ENCODE measurements around the gene TMEM175. TPM values are rescaled to one million over a fixed set of nuclear protein-coding genes. Genes with fewer than 3 reads are reported as not detected.

The TMEM175 gene
- total and polyA plus RNA-seq, 2 experiments from 2014 or later = 31.2 to 36.5 TPM

DNA sequence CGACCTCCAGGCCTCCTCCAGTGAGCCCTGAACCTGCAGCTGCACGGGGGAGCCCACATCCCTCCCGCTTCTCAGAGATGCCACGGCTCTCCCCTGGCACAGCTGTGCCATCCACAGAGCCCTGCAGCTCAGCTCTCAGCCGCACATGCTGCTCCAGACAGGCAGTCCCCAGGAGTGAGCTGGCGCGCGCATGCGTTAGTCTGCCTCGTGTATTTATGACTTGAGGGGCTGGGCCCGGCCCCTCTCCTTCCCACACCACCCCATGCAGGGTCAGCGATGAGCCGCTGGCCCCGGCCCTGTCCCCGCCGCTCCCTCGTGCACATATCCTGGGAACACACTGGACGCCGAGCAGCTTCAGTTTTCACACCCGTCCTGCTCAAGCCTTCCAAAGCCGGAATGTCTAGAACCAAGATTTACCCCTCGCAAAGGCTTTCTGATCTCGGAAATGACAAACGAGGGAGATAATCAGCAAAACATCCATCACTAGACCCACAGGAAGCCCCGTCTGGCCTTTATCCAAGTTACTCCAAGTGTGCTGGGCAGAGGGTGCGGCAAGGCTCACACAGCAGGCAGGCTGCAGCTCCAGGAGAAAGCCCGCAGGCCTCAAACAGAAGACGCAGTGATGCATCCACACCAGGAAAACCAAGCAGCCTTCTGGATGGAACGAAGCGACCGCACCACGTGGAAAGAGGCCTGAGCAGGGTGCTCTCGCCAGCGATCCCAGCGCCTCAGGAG lies 24.4 kb upstream of the TMEM175 start:
- Histone ChIP-seq H3K27me3 (replicated peaks; ENCODE audit: insufficient read depth) (no peaks in the 10 kb centered on the region), H3K36me3 (ENCODE audit: low read depth) (no peaks in the 10 kb centered on the region), H3K27ac (no peak overlapping the region), H3F3A (ENCODE audit: insufficient read depth) (no peaks in the 10 kb centered on the region), H3K79me2 (ENCODE audit: insufficient read depth) (peaks cover 73% of the 10 kb centered on the region), H3K4me3 (no peak overlapping the region), H3K9me3 (ENCODE audit: low read depth) (no peaks in the 10 kb centered on the region), H2AFZ (no peak overlapping the region), H3K4me2 (ENCODE audit: unreplicated experiment) (no peak overlapping the region), H4K20me1 (ENCODE audit: insufficient read depth) (no peaks in the 10 kb centered on the region), H3K9me2 (ENCODE audit: insufficient read depth) (no peaks in the 10 kb centered on the region), H3K9ac (no peak overlapping the region), H3K4me1 (ENCODE audit: insufficient read depth) (no peaks in the 10 kb centered on the region)
- TF ChIP-seq EZH2phosphoT487 (IDR thresholded peaks at IDR 0.05; ENCODE audit: insufficient read depth, low read depth) = no peak
- no peak for TF ChIP-seq EZH2 (IDR thresholded peaks at IDR 0.05; ENCODE audit: insufficient read depth, poor library complexity, severe bottlenecking)
- WGBS, 2 experiments (ENCODE audit: low coverage in 1 of 2, low lambda C conversion rate in 2 of 2, missing lambda C conversion rate in 2 of 2) = 82 to 83% methylated on average over 34 to 35 of the region's 35 CpGs
- no peak for DNase-seq
- in situ Hi-C loops (cut with MboI) = no loop called here

GRCh38 chr4:909131-909571 lies 23.1 kb upstream of the TMEM175 start:
- DNase-seq = no peak
- in situ Hi-C loops (cut with MboI) = no loop called here
- H3K79me2 ChIP-seq (ENCODE audit: insufficient read depth) = peaks cover 81% of the 10 kb centered on the region
- WGBS, 2 experiments (ENCODE audit: low coverage in 1 of 2, low lambda C conversion rate in 2 of 2, missing lambda C conversion rate in 2 of 2) = 92 to 97% methylated on average over 26 of the region's 26 CpGs
- no peak overlapping the region for H3K27ac ChIP-seq
- no peak overlapping the region for H3K4me3 ChIP-seq
- no peaks in the 10 kb centered on the region for H3K9me3 ChIP-seq (ENCODE audit: low read depth)
- TF ChIP-seq EZH2phosphoT487 (IDR thresholded peaks at IDR 0.05; ENCODE audit: insufficient read depth, low read depth) (no peak), EZH2 (IDR thresholded peaks at IDR 0.05; ENCODE audit: insufficient read depth, poor library complexity, severe bottlenecking) (no peak)
- H2AFZ ChIP-seq = no peak overlapping the region
- H3K27me3 ChIP-seq (replicated peaks; ENCODE audit: insufficient read depth) = no peaks in the 10 kb centered on the region
- no peaks in the 10 kb centered on the region for H3F3A ChIP-seq (ENCODE audit: insufficient read depth)
- no peak overlapping the region for H3K9ac ChIP-seq
- no peaks in the 10 kb centered on the region for H3K36me3 ChIP-seq (ENCODE audit: low read depth)
- H4K20me1 ChIP-seq (ENCODE audit: insufficient read depth) = no peaks in the 10 kb centered on the region
- H3K4me1 ChIP-seq (ENCODE audit: insufficient read depth) = no peaks in the 10 kb centered on the region
- no peak overlapping the region for H3K4me2 ChIP-seq (ENCODE audit: unreplicated experiment)
- H3K9me2 ChIP-seq (ENCODE audit: insufficient read depth) = no peaks in the 10 kb centered on the region

DNA sequence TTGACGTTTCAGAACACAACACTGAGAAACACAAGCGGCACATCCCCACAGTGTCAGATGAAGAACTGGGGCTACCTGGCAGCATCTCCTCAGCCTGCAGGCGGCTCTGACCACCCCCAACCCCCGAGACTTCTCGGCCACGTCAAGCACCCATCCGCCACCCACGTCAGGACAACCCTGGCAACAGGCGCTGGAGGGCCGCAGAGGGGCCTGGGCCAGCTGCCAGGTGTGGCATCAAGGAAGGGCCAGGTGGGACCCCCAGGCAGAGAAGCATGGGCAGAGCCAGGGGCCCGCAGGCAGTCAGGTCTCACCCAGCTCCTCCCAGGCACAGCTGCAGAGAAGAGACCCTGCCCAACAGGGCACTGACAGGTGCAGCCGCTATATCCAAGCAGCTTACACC lies 22.4 kb upstream of the TMEM175 start:
- WGBS, 2 experiments (ENCODE audit: low coverage in 1 of 2, low lambda C conversion rate in 2 of 2, missing lambda C conversion rate in 2 of 2) = 93 to 94% methylated on average over 11 to 12 of the region's 12 CpGs
- H3K9me2 ChIP-seq (ENCODE audit: insufficient read depth) = no peaks in the 10 kb centered on the region
- H3K9ac ChIP-seq = no peak overlapping the region
- H3K4me2 ChIP-seq (ENCODE audit: unreplicated experiment) = no peak overlapping the region
- no peaks in the 10 kb centered on the region for H3K4me1 ChIP-seq (ENCODE audit: insufficient read depth)
- H3K79me2 ChIP-seq (ENCODE audit: insufficient read depth) = peaks cover 84% of the 10 kb centered on the region
- no peaks in the 10 kb centered on the region for H3K27me3 ChIP-seq (replicated peaks; ENCODE audit: insufficient read depth)
- no peak overlapping the region for H3K4me3 ChIP-seq
- DNase-seq = no peak
- in situ Hi-C loops (cut with MboI) = no loop called here
- no peak overlapping the region for H2AFZ ChIP-seq
- H3K36me3 ChIP-seq (ENCODE audit: low read depth) = no peaks in the 10 kb centered on the region
- no peak overlapping the region for H3K27ac ChIP-seq
- no peaks in the 10 kb centered on the region for H3K9me3 ChIP-seq (ENCODE audit: low read depth)
- TF ChIP-seq EZH2phosphoT487 (IDR thresholded peaks at IDR 0.05; ENCODE audit: insufficient read depth, low read depth) (no peak), EZH2 (IDR thresholded peaks at IDR 0.05; ENCODE audit: insufficient read depth, poor library complexity, severe bottlenecking) (no peak)
- H4K20me1 ChIP-seq (ENCODE audit: insufficient read depth) = no peaks in the 10 kb centered on the region
- no peaks in the 10 kb centered on the region for H3F3A ChIP-seq (ENCODE audit: insufficient read depth)

DNA sequence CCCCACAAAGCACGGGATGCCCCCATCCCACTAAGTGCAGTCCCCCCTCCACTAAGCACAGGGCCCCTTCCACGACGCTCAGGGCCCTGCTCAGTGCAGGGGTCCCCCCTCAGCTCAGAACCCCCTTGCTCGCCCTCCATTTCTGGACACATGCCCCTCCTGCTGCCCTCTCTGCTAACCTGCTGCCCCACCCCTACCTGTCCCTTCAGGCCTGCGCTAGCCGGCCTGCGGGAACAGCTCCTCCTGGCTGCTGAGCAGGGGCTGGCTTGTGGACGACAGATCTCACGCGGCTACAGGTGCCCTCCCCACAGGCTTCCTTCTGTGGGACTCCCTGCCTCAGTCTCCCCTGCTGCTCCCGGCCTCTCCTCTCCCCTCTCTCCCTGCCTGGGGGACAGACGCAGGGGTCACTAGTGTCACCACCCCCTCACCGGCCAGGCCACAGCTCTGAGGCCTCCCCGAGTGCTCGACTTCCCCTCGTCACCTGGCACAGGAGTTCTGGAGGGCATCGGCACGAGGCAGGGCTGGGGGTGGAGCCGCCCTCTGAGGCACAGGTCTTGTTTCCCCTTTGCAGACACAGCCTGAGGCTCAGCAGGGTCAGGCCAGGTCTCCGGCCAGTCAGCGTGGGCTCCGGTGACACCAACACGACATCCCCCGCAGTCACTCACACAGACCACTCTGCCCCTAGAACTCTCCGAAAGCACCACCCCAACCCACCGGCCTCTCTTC lies 21.7 kb upstream of the TMEM175 start:
- TF ChIP-seq EZH2phosphoT487 (IDR thresholded peaks at IDR 0.05; ENCODE audit: insufficient read depth, low read depth) (no peak), EZH2 (IDR thresholded peaks at IDR 0.05; ENCODE audit: insufficient read depth, poor library complexity, severe bottlenecking) (no peak)
- no peak for DNase-seq
- H4K20me1 ChIP-seq (ENCODE audit: insufficient read depth) = peaks cover 5% of the 10 kb centered on the region; the same call in 1 of the 2 replicates
- no peaks in the 10 kb centered on the region for H3K27me3 ChIP-seq (replicated peaks; ENCODE audit: insufficient read depth)
- no peaks in the 10 kb centered on the region for H3F3A ChIP-seq (ENCODE audit: insufficient read depth)
- H3K9me2 ChIP-seq (ENCODE audit: insufficient read depth) = no peaks in the 10 kb centered on the region
- WGBS, 2 experiments (ENCODE audit: low coverage in 1 of 2, low lambda C conversion rate in 2 of 2, missing lambda C conversion rate in 2 of 2) = 90 to 92% methylated on average over 19 to 26 of the region's 26 CpGs
- H3K4me3 ChIP-seq = no peak overlapping the region
- no peak overlapping the region for H3K9ac ChIP-seq
- H2AFZ ChIP-seq = no peak overlapping the region
- in situ Hi-C loops (cut with MboI) = no loop called here
- no peaks in the 10 kb centered on the region for H3K36me3 ChIP-seq (ENCODE audit: low read depth)
- H3K4me1 ChIP-seq (ENCODE audit: insufficient read depth) = no peaks in the 10 kb centered on the region
- peaks cover 84% of the 10 kb centered on the region for H3K79me2 ChIP-seq (ENCODE audit: insufficient read depth)
- no peak overlapping the region for H3K4me2 ChIP-seq (ENCODE audit: unreplicated experiment)
- H3K27ac ChIP-seq = no peak overlapping the region
- H3K9me3 ChIP-seq (ENCODE audit: low read depth) = no peaks in the 10 kb centered on the region

Data from GM23248 (cell line).